SK-N-MC (cell line): ENCODE results near the gene KCNE5.
"Not testable (repeated sequence)": the region's sequence is repeated elsewhere in the genome, so short reads cannot be mapped to it uniquely, and the experiment has no call there.

Experiments used
- DNase-seq: peaks from one replicate; pipeline ENCODE4 v3.0.0-alpha.2; 2011; ENCODE audit warnings: low read depth, low spot score
- H3K27ac ChIP-seq: fragments of 200-600 bp; sonication (generic); 2 replicates; pipeline ENCODE4 v1.5.1; 2016; ENCODE audit warnings: mixed run types
- H3K36me3 ChIP-seq: fragments of 200-600 bp; sonication (generic); 2 replicates; pipeline ENCODE4 v1.6.1; 2017; ENCODE audit warnings: antibody characterized with exemption, low read length, mixed read lengths; ENCODE audit not compliant: insufficient read depth
- H3K4me3 ChIP-seq: fragments of 200-600 bp; sonication (generic); 2 replicates; pipeline ENCODE4 v1.5.1; 2016
- H3K9ac ChIP-seq: fragments of 200-600 bp; sonication (generic); 2 replicates; pipeline ENCODE4 v1.8.0; 2017; ENCODE audit warnings: mixed run types, mixed read lengths; ENCODE audit not compliant: insufficient read length
- H3K9me3 ChIP-seq: fragments of 200-600 bp; sonication (generic); 2 replicates; pipeline ENCODE4 v1.6.1; 2017; ENCODE audit warnings: low read depth, mild to moderate bottlenecking, antibody characterized with exemption, low read length, moderate library complexity, mixed read lengths
- EZH2 ChIP-seq: fragments of 200-600 bp; sonication (generic); IDR thresholded peaks from one replicate; pipeline ENCODE4 v1.6.1; 2017; ENCODE audit warnings: antibody characterized with exemption
- FOXP2 ChIP-seq: optimal IDR thresholded peaks from 2 replicates; pipeline ENCODE3; 2011; ENCODE audit warnings: mild to moderate bottlenecking, moderate library complexity; ENCODE audit not compliant: insufficient read depth; ENCODE audit errors: extremely low read length, control extremely low read depth
- POLR2AphosphoS5 ChIP-seq: IDR thresholded peaks from 2 replicates; pipeline ENCODE4 v1.6.1; 2012; ENCODE audit warnings: mild to moderate bottlenecking, low read depth, low read length, borderline replicate concordance

Gene KCNE5

GRCh38 chrX:109624641-109625616 is at the start of gene KCNE5:
Gene KCNE5, minus strand, starts transcription at chrX:109625172. Its CDS starts 152 bp downstream, at chrX:109625020.
- no peak within 1 kb of the TSS for H3K9ac ChIP-seq
- H3K36me3 ChIP-seq, result no peaks in the 10 kb centered on the region
- no peak within 1 kb of the TSS for H3K27ac ChIP-seq
- DNase-seq, result no peak
- TF ChIP-seq POLR2AphosphoS5 (no peak), FOXP2 (no peak), EZH2 (no peak)
- H3K4me3 ChIP-seq, result no peak within 1 kb of the TSS
- no peaks in the 10 kb centered on the region for H3K9me3 ChIP-seq

GRCh38 chrX:109672239-109672638 is 47.3 kb upstream of the KCNE5 start:
- TF ChIP-seq EZH2, result no peak
- no peak for TF ChIP-seq FOXP2
- no peak for TF ChIP-seq POLR2AphosphoS5
- Histone ChIP-seq H3K36me3 (peaks cover 10% of the 10 kb centered on the region; the same call in 1 of the 2 replicates), H3K4me3 (no peak overlapping the region), H3K9ac (no peak overlapping the region), H3K9me3 (no peaks in the 10 kb centered on the region), H3K27ac (no peak overlapping the region)
- no peak for DNase-seq

GRCh38 chrX:109671170-109671569 is 46.2 kb upstream of the KCNE5 start:
- not testable (repeated sequence) for H3K4me3 ChIP-seq, H3K27ac ChIP-seq, H3K9me3 ChIP-seq, H3K9ac ChIP-seq, DNase-seq
- H3K36me3 ChIP-seq, result peaks cover 16% of the 10 kb centered on the region; the same call in 1 of the 2 replicates

GRCh38 chrX:109667986-109668385 is 43.0 kb upstream of the KCNE5 start:
- no peak overlapping the region for H3K4me3 ChIP-seq
- TF ChIP-seq POLR2AphosphoS5, result no peak
- H3K27ac ChIP-seq, result no peak overlapping the region
- H3K36me3 ChIP-seq, result peaks cover 25% of the 10 kb centered on the region; the same call in 1 of the 2 replicates
- DNase-seq, result no peak
- no peak overlapping the region for H3K9ac ChIP-seq
- H3K9me3 ChIP-seq, result no peaks in the 10 kb centered on the region

- Histone ChIP-seq H3K27ac (no peak overlapping the region), H3K9me3 (no peaks in the 10 kb centered on the region), H3K9ac (no peak overlapping the region), H3K36me3 (peaks cover 10% of the 10 kb centered on the region; the same call in 1 of the 2 replicates), H3K4me3 (no peak overlapping the region)
- no peak for TF ChIP-seq POLR2AphosphoS5
- no peak for TF ChIP-seq FOXP2
- no peak for TF ChIP-seq EZH2
- DNase-seq, result no peak
Measured at GRCh38 chrX:109660435-109661143, 35.6 kb upstream of the KCNE5 start.

GRCh38 chrX:109658391-109658790 is 33.4 kb upstream of the KCNE5 start:
- peaks cover 3% of the 10 kb centered on the region; the same call in 1 of the 2 replicates for H3K36me3 ChIP-seq

GRCh38 chrX:109657364-109657763 is 32.4 kb upstream of the KCNE5 start:
- not testable (repeated sequence) for DNase-seq, H3K36me3 ChIP-seq, H3K4me3 ChIP-seq, H3K27ac ChIP-seq, H3K9ac ChIP-seq, H3K9me3 ChIP-seq

More at GRCh38 chrX:109658391-109658790, 33.4 kb upstream of the KCNE5 start:
- no peak for DNase-seq
- Histone ChIP-seq H3K27ac (no peak overlapping the region), H3K4me3 (no peak overlapping the region), H3K9ac (no peak overlapping the region), H3K9me3 (no peaks in the 10 kb centered on the region)
- no peak for TF ChIP-seq EZH2
- no peak for TF ChIP-seq FOXP2
- no peak for TF ChIP-seq POLR2AphosphoS5

- H3K36me3 ChIP-seq, result no peaks in the 10 kb centered on the region; the same call in 1 of the 2 replicates
- TF ChIP-seq FOXP2 (no peak), POLR2AphosphoS5 (no peak), EZH2 (no peak)
- H3K4me3 ChIP-seq, result no peak overlapping the region
Measured at GRCh38 chrX:109656774-109657173, 31.8 kb upstream of the KCNE5 start.

More at GRCh38 chrX:109656774-109657173, 31.8 kb upstream of the KCNE5 start:
- no peaks in the 10 kb centered on the region for H3K9me3 ChIP-seq
- no peak overlapping the region for H3K9ac ChIP-seq
- H3K27ac ChIP-seq, result no peak overlapping the region
- DNase-seq, result no peak
